ENCODE results near the gene SNORC.

GRCh38 chr2:232846055-232846454, 24.0 kb upstream of the SNORC start:
- TF ChIP-seq CTCF (IDR thresholded peaks at IDR 0.05) (no peak), POLR2A (IDR thresholded peaks at IDR 0.05) (no peak)

All from right lobe of liver (tissue), 4 donors.